Anterior cingulate cortex (tissue), 58 donors: ENCODE data around the gene TCTA.

Experiments used
- DNase-seq, 58 donors: peaks; one replicate each; lab custom pipeline; 2025; lab: John Stamatoyannopoulos, UW

Gene TCTA

DNA sequence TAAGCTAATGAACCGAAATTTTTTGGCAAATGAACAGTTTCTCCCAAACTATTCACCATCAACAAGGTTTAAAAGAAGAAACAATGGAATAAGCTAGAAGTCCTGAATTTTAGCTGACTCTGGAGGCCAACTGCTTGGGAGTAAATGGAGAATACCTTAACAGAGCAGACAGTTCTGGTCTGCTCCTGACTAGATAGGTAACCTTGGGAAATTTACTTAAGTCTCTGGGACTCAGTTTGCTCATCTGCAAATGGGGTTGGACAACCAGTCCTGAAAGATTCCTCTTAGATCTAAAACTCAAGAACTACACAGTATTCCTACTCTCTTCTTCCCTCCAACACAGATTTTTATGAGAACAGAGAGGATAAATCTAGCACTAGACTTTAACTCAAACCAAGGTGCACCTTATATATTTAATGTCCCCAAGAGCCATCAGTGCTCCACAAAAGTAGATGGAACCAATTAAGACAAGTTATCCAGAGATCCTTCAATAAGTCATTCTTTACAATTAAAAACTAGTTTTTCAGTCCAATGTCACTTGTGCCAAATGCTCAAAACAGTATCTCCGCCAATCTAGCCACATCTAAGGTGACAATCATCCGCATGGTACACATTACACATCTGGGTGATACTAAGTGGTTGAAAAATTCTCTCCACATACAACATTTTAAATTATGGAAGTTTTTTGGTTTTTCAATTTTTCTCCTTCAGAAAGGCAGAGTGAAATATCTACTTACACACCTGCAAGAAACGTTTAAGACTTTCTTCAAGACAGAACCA, 2.0 kb upstream of the TCTA start:
- no peak for DNase-seq

- no peak for DNase-seq
Observed at GRCh38 chr3:49410846-49411534, 1.2 kb upstream of the TCTA start.

DNA sequence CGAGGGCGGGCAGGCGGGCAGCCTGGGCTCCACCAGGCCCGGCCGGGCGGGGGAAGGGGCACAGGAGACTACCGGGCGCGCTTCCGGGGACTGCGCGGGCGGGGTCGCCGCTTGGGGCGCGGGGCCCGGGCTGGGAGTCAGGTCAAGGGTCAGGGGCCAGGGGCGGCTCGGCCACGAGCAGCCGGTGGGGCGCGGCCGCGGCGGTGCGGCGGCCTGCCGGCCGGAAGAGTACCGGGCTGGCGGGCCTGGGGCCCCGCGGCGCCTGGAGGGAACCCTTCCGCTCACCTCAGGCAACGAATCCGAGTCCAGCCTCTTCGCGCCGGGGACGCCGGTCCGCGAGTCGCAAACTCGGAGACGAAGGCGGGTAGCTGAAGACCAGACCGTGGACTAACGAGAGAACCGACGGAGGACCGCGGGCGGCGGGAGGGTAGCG, 672 bp upstream of the TCTA start:
- DNase-seq = peak in 32 of 58 donors; percentile 16 to 80 (median 58)

DNA sequence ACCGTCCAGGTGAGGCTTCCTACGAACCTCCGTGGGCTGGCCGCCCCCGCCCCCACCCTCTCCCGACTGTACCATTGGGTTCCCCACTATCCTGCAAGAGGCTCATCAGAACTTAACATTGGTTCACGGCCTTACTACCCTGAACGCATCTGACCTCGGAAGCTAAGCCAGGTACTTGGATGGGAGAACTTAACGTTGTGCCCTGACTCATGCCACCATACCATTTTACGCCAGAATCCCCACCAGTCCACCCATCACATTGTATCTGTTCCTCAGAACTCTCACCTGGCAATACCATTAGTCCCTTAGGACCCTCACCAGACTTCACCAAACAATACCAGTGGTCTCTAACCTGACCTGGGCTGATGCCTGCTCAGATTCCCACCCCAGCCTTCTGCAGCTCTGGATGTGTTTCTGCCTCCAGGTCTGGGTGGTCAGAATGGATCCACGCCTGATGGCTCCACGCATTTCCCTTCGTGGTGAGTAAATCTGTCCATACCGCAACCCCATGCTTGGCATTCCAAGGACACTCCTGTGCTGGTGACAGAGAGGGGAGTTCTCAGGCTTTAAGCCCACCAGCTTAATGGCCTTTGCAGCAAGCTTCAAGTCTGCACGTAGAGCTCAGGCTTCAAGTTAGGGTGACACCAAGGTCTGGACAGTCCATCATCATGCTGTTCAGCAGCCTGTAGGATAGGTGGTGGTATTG, 562 bp downstream of the TCTA start:
- no peak for DNase-seq

GRCh38 chr3:49413338-49413734, 1.1 kb downstream of the TCTA start:
- no peak for DNase-seq

GRCh38 chr3:49414753-49415152, 2.5 kb downstream of the TCTA start:
- DNase-seq = no peak

GRCh38 chr3:49415931-49416601, 3.8 kb downstream of the TCTA start:
- peak in 3 of 58 donors; percentile 1 to 14 (median 5) for DNase-seq

- no peak for DNase-seq
Observed at GRCh38 chr3:49416867-49417266, 4.6 kb downstream of the TCTA start.

DNA sequence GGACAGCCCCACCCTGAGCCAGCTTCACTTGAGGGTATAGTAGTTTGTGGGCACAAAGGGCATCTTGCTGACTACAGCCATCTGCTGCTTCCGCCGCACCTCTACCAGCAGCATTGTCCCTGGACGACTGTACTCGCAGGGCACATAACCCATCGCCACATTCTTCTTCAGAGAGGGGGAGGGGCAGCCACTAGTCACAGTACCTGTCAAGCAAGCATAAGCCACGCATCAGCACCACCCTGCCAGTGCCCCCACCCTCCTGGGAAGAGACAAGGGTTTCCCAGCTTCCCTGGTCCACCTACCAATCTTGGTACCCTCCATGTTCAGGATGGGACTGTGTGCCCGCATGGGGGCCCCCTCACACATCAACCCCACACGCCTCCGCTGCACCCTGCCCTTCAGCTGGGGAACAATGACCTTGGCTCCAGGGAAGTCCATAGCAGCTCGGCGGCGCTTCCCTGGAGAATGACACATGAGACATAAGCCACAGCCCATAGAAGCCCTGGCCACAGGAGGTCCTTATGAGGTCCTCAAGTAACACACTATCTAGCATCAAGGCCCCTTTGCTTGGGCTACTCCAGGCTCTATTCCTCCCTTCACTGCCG, 5.4 kb downstream of the TCTA start:
- DNase-seq = no peak

DNA sequence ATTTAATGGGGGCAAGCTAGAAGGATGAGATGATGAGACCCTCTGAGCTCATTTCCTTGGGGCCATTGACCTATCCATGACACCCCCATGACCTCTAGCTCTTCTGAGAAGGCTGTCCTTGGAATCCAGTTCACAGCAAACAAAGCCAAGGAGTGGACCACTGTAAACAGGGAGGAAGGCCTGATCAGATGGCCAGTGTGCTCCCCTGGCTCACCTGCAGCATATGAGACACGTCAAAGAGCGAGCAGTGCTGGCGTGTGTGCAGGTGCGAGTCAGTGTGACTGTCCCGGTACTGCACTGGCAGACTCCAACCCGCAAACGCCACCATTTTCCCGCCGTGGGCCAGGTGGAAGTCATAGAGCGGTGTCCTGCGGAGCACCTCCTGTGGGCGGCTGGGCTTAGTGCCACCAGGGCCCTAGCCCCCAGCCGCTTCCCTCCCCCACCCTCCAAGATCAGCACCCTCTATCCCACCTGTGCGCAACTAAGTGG, 9.7 kb downstream of the TCTA start:
- DNase-seq = no peak

DNA sequence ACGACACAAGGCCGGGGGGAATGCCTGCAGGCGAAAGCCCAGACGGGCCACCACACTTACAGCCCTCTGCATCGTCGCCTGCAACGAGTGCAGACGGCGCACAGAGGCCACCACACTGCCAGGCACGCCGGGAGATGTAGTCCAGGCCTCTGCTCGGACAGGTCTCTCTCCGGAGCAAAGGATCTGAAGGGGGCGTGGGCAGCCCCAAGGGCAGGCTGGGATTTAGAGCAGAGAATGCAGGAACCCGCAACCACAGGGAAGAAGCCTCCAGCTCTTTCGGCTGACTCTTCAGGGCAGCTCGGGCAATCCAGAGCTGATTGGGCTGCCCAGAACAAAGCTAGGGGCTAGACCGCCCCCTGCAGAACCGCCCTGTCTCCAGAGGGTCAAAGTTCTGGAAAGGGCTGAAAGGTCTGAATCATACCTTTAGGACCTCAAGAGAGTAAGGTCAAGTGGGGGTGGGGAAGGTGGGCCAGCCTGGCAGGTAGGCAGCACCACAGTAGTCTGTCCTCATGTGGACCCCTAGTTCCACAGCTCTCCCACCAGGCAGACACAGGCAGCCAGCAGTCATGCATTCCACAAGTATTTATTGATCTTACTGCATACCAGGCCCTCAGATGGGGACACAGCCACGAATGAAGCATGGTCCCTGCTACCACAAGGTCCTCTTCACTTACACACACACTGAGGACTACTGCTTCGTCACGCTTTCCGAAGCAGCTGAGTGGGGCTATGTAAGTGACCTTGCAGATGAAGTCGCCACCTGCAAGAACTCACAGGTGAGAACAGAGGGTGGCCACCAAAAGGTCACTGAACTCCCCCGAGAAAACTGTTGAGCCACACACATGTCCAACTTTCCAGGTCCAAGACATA, 10.4 kb downstream of the TCTA start, which contains the start of gene AMT:
Gene AMT (minus strand): TSS at position 95 of the 870 bp plus-strand sequence. CDS start 23 bp downstream, at position 72.
- DNase-seq = peak in 28 of 58 donors; percentile 4 to 51 (median 14)

- no peak for DNase-seq
Observed at GRCh38 chr3:49424816-49425215, 12.6 kb downstream of the TCTA start.

- no peak for DNase-seq
Observed at GRCh38 chr3:49427586-49427985, 15.4 kb downstream of the TCTA start.

GRCh38 chr3:49428752-49429080, 16.5 kb downstream of the TCTA start:
- peak in 1 of 58 donors; percentile 53 for DNase-seq

DNA sequence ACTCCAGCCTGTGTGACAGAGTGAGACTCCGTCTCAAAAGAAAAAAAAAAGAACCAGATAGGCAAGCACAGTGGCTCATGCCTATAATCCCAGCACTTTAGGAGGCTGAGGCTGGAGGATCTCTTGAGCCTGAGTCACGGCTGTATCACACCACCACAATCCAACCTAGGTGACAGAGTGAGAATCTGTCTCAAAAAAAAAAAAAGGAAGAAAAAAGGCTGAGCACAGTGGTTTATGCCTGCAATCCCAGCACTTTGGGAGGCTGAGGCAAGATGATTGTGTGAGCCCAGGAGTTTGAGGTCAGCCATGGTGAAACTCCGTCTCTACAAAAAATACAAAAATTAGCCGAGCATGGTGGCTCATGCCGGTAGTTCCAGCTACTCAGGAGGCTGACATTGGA, 22.5 kb downstream of the TCTA start:
- no peak for DNase-seq

DNA sequence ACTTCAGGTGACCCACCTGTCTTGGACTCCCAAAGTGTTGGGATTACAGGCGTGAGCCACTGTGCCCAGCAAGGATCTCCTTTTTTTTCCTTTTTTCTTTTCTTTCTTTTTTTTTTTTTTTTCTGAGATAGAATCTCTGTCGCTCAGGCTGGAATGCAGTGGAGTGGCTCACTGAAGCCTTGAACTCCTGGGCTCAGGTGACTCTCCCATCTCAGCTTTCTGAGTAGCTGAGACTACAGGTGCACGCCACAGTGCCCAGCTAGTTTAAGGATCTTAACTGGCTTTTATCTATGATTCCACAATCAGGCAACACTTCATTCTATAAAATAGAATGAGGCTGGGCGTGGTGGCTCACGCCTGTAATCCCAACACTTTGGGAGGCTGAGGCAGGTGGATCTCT, 33.2 kb downstream of the TCTA start:
- no peak for DNase-seq

DNA sequence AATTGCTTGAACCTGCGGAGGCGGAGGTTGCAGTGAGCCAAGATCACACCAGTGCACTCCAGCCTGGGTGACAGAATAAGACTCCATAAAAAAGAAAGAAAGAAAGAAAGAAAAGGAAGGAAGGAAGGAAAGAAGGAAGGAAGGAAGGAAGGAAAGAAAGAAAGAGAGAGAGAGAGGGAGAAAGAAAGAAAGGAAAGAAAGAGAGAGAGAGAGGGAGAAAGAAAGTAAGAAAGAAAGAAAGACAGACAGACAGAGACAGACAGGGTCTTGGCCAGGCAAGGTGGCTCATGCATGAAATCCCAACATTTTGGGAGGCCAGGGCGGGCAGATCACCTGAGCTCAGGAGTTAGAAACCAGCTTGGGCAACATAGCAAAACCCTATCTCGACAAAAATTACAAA, 41.4 kb downstream of the TCTA start:
- DNase-seq = no peak

GRCh38 chr3:49454458-49454857, 42.2 kb downstream of the TCTA start:
- DNase-seq = no peak
